Tibial nerve (tissue), 4 donors: Measurements from ENCODE around the gene IL17C.

Experiments used
- EP300 ChIP-seq, 2 donors: sonication (generic); formaldehyde crosslinking; IDR thresholded peaks; one replicate each; pipeline ENCODE4 v1.6.1; 2017; ENCODE audit warnings: antibody characterized with exemption in 2 of 2, mild to moderate bottlenecking in 1 of 2
- POLR2A ChIP-seq, 2 donors: fragments of 450-650 bp; IDR thresholded peaks; one replicate each; pipeline ENCODE4 v1.6.1; 2017; ENCODE audit warnings: antibody characterized with exemption in 2 of 2, mild to moderate bottlenecking in 2 of 2, moderate library complexity in 2 of 2
- TF ChIP-seq, protein P1 (sequence below), 5 experiments: fragments of 200-600 bp in 3 of 5; fragments of 450-650 bp in 2 of 5; sonication (generic) in 3 of 5; IDR thresholded peaks; one replicate each; pipeline ENCODE4 v1.5.1; 2016 to 2019; ENCODE audit warnings: antibody characterized with exemption in 5 of 5, mild to moderate bottlenecking in 3 of 5, moderate library complexity in 2 of 5

DNA sequence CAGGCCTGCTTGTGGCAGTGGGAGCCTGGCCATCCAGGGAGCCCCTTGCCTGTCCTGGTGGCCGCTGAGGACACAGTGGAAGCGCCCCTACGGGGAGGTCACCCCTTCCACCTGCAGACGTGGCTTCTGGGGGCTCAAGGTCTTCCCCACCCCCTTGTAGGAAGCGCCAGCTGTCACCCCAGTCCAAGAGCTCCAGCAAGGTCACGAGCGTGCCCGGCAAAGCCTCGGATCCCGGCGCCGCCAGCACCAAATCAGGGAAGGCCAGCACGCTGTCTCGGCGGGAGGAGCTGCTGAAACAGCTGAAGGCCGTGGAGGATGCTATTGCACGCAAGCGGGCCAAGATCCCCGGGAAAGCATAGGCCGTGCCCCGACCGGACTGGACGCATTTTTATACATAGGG is 7.4 kb upstream of the IL17C start:
- TF ChIP-seq, protein P1, sequence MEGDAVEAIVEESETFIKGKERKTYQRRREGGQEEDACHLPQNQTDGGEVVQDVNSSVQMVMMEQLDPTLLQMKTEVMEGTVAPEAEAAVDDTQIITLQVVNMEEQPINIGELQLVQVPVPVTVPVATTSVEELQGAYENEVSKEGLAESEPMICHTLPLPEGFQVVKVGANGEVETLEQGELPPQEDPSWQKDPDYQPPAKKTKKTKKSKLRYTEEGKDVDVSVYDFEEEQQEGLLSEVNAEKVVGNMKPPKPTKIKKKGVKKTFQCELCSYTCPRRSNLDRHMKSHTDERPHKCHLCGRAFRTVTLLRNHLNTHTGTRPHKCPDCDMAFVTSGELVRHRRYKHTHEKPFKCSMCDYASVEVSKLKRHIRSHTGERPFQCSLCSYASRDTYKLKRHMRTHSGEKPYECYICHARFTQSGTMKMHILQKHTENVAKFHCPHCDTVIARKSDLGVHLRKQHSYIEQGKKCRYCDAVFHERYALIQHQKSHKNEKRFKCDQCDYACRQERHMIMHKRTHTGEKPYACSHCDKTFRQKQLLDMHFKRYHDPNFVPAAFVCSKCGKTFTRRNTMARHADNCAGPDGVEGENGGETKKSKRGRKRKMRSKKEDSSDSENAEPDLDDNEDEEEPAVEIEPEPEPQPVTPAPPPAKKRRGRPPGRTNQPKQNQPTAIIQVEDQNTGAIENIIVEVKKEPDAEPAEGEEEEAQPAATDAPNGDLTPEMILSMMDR (IDR thresholded peaks at IDR 0.05): no peak
- TF ChIP-seq EP300 (IDR thresholded peaks at IDR 0.05) (no peak), POLR2A (IDR thresholded peaks at IDR 0.05) (no peak)
